ENCODE measurements around the gene CDH23.
"Not testable (repeated sequence)": the region's sequence is repeated elsewhere in the genome, so short reads cannot be mapped to it uniquely, and the experiment has no call there.

CDH23 gene

DNA sequence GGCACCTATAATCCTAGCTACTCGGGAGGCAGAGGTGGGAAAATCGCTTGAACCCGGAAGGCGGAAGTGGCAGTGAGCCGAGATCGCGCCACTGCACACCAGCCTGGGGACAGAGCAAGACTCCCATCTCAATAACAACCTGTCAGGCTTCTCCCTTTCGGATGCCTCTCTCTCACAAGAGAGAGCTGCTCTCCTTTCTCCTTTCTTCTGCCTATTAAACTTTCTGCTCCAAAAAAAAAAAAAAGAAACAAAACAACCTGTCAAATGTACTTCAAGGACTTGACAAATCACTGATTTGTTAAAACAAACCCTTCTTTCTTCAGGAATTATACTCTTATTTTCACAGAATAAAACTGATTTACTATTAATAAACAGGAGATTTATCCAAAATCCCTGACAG lies 450.7 kb downstream of the CDH23 start:
- no peak for DNase-seq

DNA sequence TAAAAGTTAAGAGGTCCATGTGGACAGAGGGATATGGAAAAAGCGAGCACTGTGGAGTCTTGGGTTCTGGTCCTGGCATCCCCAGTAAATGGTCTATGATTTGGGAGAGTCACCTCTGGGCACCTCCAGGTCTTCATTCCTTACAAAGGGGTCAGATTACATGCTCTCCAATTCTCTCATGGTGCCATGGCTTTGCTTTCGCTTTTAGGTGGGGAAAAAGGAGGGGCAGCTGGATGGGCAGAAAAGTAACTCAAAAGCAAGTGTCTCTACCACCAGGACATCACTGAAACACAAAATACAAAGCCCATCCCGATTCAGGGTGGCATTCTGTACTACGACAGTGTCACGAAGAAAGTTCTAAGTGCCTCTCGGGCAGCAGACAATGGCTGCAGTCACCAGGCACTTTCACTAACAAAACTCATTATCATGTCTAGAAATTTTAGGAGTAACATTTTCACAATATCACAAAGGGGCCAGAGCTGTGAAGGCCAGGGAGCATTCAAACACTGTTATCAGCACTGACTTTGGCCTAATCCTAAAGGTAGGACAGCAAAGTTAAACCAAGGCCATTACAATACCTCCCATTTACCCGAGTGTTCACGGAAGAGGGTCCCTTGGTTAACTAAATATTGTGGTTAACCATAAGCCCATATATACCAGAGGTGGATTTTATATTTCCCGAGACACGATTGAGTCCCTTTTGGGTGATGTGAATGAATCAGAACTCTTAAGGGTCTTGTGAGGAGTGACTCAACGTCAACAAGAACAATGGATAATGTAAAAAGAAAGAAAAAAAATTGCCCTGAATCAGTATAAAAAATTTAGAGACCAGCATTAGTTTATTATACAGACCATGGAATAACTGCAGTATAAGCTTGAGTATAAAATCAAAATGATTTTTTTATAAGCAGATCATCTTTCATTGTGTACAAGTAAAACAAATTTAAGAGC lies 451.9 kb downstream of the CDH23 start:
- no peak for DNase-seq

DNA sequence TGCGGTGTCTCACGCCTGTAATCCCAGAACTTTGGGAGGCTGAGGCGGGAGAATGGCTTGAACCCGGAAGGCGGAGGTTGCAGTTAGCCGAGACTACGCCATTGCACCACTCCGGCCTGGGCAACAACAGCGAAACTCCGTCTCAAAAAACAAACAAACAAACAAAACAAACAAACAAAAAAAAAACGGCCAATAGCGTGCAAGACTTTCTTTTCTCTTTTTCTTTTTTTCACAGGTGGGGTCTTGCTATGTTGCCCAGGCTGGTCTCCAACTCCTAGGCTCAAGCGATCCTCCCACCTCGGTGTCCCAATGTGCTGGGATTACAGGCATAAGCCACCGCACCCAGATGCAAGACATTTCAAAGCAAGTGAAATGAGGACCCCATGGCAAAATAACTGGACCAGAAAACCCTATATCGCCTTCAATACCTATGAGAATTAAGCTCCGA lies 452.8 kb downstream of the CDH23 start:
- no peak for DNase-seq

GRCh38 chr10:71850021-71850742 lies 453.5 kb downstream of the CDH23 start:
- DNase-seq = no peak

DNA sequence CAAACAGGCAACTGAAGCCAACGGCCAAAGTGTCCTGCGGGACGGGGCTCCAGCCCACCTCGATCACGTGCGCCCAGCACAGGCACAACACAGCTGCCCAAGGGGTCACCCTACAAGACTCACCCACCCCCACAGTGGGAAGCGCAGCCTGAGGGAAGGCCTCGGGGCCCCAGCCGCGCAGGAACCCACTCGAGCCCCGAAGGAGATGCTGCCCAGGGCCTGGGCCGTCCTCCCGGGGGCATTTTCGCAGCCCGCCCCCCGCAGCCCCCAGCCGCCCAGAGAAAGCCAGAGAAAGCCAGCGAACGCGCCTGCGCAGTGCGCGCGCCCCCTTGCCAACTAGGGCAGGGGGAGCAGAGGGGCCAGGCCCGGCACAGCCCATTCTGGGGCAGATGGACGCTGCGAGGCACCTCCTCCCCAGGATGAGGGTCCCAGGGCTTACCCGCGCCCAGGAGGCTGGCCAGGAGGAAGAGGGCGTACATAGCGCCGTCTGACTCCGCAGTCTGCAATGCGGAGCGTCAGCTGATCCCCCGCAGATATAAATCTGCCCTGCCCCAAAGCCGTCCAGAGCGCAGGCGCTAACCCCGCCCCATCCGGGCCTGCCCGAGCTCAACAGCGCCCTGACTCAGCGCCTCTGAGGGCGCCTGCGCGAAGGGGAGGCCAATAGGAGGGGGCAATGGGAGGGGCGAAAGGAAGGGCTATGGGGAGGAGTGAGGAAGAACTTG lies 454.2 kb downstream of the CDH23 start, which contains the start of gene PSAP:
Gene PSAP, minus strand, starts transcription at position 509 of the 722 bp plus-strand sequence. Its CDS starts 30 bp downstream, at position 479.
- peak; percentile 98 for DNase-seq

- DNase-seq = not testable (repeated sequence)
Measured at GRCh38 chr10:71851465-71852095, 454.9 kb downstream of the CDH23 start.

GRCh38 chr10:71852355-71852937 lies 455.7 kb downstream of the CDH23 start:
- DNase-seq = peak in 1 of 2 donors; percentile 38

GRCh38 chr10:71854031-71854430 lies 457.3 kb downstream of the CDH23 start:
- no peak for DNase-seq

DNA sequence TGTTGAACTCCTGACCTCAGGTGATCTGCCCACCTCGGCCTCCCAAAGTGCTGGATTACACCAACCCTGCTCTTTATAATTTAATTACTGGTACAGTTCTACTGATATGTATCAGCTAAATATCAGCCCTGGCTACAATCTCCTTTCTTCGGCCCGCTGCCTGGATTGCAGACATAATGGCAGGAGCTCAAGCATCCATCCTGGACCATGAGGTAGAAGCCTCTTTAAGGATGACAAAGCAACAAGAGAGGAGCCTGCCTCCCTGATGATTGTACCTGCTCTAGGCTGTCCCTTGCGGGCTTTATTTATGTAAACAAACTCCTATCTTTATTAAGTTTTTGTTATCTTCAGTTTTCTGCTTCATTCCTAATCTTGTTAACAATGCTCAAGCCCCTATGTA lies 459.9 kb downstream of the CDH23 start:
- DNase-seq = no peak

DNA sequence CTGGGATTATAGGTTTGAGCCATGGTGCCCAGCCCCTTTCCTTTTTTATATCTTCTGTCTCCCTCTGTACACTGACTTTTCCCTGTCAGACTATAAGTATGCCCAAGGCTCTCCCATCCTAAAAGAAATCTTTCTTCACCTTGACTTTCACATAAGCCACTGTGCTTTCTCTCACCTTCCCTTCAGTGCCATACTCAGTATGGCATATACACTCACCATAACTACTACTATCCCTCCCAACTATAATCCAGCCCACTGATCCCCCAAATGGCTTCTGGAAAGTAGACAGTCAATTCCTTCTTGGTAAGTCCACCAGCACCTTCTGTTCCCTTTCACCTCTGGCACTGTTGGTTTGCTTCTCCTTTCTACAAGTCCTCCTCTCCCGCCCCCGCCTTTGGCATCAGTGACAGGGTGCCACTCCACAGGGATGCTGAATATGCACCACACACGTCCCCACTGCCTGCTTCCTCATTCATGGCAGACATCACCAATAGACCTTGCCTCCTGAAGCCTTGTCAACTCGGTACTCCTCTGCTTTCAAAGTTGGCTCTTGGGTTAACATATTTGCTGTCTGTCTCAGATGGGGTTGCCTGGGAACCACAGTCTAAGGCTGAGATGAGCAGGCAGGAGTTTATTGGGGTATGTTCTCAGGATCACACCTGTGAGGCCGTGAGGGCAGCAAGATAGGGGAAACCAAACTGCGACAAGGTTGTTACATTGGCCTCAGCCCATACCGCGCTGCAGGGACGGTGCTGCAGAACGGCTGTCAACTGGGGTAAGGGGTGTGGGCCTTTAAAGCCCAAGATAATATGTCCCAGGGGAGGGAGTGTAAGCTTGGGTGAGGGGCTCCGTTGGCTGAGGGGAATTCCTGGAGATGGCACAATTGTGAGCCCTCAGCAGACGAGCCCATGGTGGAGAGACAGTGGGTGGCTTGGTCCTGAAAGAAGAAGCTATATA lies 461.5 kb downstream of the CDH23 start:
- peak in 1 of 2 donors; percentile 15 for DNase-seq

DNA sequence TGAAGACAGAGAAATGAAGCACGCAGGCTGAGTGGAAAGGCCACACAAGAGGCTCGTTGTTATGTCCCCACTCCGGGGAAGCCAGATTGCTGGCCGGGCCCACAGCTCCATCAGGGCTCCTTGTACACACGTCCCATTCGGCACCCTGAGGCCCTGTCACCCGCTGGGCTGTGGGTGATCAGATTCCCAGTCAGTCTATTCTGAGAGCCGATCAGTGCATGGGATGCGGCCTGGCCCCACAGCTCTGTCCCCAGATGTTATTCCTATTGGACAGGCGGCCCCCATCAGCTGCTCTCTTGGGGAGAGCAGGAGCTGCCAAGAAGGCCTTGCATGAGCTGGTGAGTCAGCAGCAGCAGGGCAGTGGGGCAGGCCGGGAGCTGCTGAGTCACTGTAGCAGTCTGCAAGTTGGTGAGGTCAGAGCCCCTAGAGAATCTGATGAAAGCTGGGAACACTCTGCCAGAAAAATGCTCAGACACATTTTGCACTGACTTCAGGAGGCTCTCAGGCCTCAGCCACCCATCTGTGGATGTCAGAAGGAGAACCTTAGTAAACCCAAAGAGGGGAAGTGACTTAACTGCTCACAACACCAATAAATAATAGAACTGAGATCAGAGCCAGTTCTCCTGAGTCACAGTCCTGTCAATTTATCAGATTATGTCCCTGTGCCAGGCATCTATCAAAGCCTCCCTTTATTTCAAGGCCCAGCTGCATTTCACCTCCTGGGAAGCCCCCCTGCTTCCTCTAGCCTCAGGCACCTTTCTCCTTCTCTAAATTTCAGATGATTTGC lies 463.7 kb downstream of the CDH23 start:
- peak in 1 of 2 donors; percentile 68 for DNase-seq

GRCh38 chr10:71863203-71863602 lies 466.5 kb downstream of the CDH23 start:
- no peak for DNase-seq

DNA sequence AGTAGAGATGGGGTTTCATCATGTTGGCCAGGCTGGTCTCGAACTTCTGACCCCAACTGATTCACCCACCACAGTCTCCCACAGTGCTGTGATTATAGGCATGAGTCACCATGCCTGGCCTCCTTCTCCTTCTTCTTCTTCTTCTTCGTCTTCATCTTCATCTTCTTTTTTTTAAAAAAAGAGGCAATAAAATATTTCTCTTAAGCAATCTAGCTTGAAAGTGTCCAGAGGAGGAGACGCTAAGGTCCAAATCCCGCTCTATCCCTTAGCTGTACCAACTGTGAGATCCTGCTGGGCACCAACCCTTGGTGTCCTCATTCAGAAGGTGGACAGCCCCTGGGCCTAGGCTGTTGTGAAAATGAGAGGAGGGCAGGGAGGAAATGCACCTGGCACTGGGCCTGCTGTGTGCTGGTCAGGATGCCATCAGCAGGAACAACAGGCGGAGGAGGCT lies 468.2 kb downstream of the CDH23 start:
- no peak for DNase-seq
